GM12892 (cell line): ENCODE results near the gene WDFY4.

Experiments used
- POLR2A ChIP-seq: IDR thresholded peaks from 2 replicates; pipeline ENCODE4 v1.6.1; 2011; ENCODE audit warnings: low read depth, low read length, control low read depth
- POLR2AphosphoS5 ChIP-seq: IDR thresholded peaks from 2 replicates; pipeline ENCODE4 v1.6.1; 2011; ENCODE audit warnings: low read depth, low read length, control low read depth
- TAF1 ChIP-seq: IDR thresholded peaks from 2 replicates; pipeline ENCODE4 v1.6.1; 2011; ENCODE audit warnings: low read depth, mild to moderate bottlenecking, control low read depth, low read length, borderline replicate concordance

- TF ChIP-seq POLR2AphosphoS5 (no peak), POLR2A (no peak), TAF1 (no peak)
Measured at GRCh38 chr10:48807791-48808470, 123.3 kb downstream of the WDFY4 start.
